Natural killer cell (primary cell): Measurements from ENCODE around the gene BOD1L1. TPM values are rescaled to one million over a fixed set of nuclear protein-coding genes. Genes with fewer than 3 reads are reported as not detected.

ENCODE experiments used
- ATAC-seq, 3 donors: fragments of 150-1000 bp in 2 of 3; fragments of 200-7000 bp in 1 of 3; cut with Tn5 transposase; 1 replicate in 1 of 3; 2 replicates in 2 of 3; pipeline ENCODE4 v1.10.0; 2021; ENCODE audit warnings: mild to moderate bottlenecking in 2 of 3, moderate library complexity in 2 of 3
- DNase-seq, 2 donors: peaks; one replicate each; pipeline versions ENCODE4 v3.0.0 to v3.0.0-alpha.2; 2013 to 2021; ENCODE audit warnings: mixed read lengths in 1 of 2
- H3K27ac ChIP-seq: one replicate; pipeline ENCODE4 v1.5.1; 2013; ENCODE audit warnings: mild to moderate bottlenecking, low read length
- H3K27me3 ChIP-seq: one replicate; pipeline ENCODE4 v1.6.1; 2013; ENCODE audit warnings: low read length; ENCODE audit not compliant: control insufficient read depth, insufficient read depth
- H3K36me3 ChIP-seq: one replicate; pipeline ENCODE4 v1.6.1; 2013; ENCODE audit warnings: low read length; ENCODE audit not compliant: control insufficient read depth, insufficient read depth
- H3K4me1 ChIP-seq: one replicate; pipeline ENCODE4 v1.6.1; 2013; ENCODE audit warnings: low read length; ENCODE audit not compliant: control insufficient read depth, insufficient read depth
- H3K4me3 ChIP-seq: one replicate; pipeline ENCODE4 v1.5.1; 2013; ENCODE audit warnings: low read length
- H3K9me3 ChIP-seq: one replicate; pipeline ENCODE4 v1.6.1; 2013; ENCODE audit warnings: low read length; ENCODE audit not compliant: control insufficient read depth, insufficient read depth
- H3K27ac Mint-ChIP-seq, 2 donors: one replicate each; pipeline ENCODE4 v1.8.0; 2022; ENCODE audit warnings: mild to moderate bottlenecking in 2 of 2, mixed read lengths in 2 of 2, moderate library complexity in 1 of 2
- H3K27me3 Mint-ChIP-seq, 2 donors: one replicate each; pipeline ENCODE4 v1.8.0; 2022; ENCODE audit warnings: low read depth in 2 of 2, mixed read lengths in 2 of 2
- H3K36me3 Mint-ChIP-seq: one replicate; pipeline ENCODE4 v1.8.0; 2022; ENCODE audit warnings: mixed read lengths
- H3K4me1 Mint-ChIP-seq, 2 donors: one replicate each; pipeline ENCODE4 v1.8.0; 2022; ENCODE audit warnings: mixed read lengths in 2 of 2
- H3K4me3 Mint-ChIP-seq: one replicate; pipeline ENCODE4 v1.8.0; 2022; ENCODE audit warnings: mild to moderate bottlenecking, moderate library complexity, mixed read lengths
- H3K9me3 Mint-ChIP-seq, 2 donors: one replicate each; pipeline ENCODE4 v1.8.0; 2022; ENCODE audit warnings: mixed read lengths in 2 of 2
- CTCF ChIP-seq: fragments of 200-600 bp; IDR thresholded peaks from one replicate; pipeline ENCODE4 v1.8.0; 2022; ENCODE audit warnings: antibody characterized with exemption
- WGBS: methylation state at CpG from one replicate; pipeline ENCODE4 v1.1.7; 2013; ENCODE audit warnings: missing lambda C conversion rate; ENCODE audit not compliant: insufficient coverage; 5-methylcytosine and 5-hydroxymethylcytosine counted together
- intact Hi-C: fragments of 100-400 bp; cut with micrococcal nuclease; formaldehyde crosslinking; loops from one replicate; pipeline ENCODE4 v1.14.2; 2022
- total RNA-seq, 4 donors: library from RNA; stranded (reverse); fragments of 120-200 nt in 1 of 4; gene quantifications; one replicate each; pipeline versions ENCODE4 v1.2.3 to v1.2.4, GENCODE V29; 2013 to 2022

Gene BOD1L1
- total RNA-seq, 3 donors from 2014 or later (not counting 1 experiment from before 2014, with no cell fraction given), result 62.2 to 69.1 (median 67.7) TPM

- WGBS, result 35% methylated on average over 6 of the region's 6 CpGs
- DNase-seq (no peak), ATAC-seq (no peak)
- no peak for TF ChIP-seq CTCF
- H3K27me3 Mint-ChIP-seq, result peaks cover 35 to 83% of the 10 kb centered on the region in 2 donors
- no peaks in the 10 kb centered on the region for H3K4me1 ChIP-seq
- intact Hi-C loops, result no loop called here
- H3K4me3 ChIP-seq, result no peak overlapping the region
- H3K36me3 ChIP-seq, result no peaks in the 10 kb centered on the region
- peaks cover 6% of the 10 kb centered on the region for H3K27me3 ChIP-seq
- H3K9me3 Mint-ChIP-seq, result no peaks in the 10 kb centered on the region
- H3K9me3 ChIP-seq, result no peaks in the 10 kb centered on the region
- H3K4me3 Mint-ChIP-seq, result no peak overlapping the region
- H3K36me3 Mint-ChIP-seq, result no peaks in the 10 kb centered on the region
- H3K4me1 Mint-ChIP-seq, result no peaks in the 10 kb centered on the region
- H3K27ac Mint-ChIP-seq, result no peak overlapping the region
- no peak overlapping the region for H3K27ac ChIP-seq
These were observed 13.6 kb upstream of the BOD1L1 start for GRCh38 chr4:13641084-13641483.

- TF ChIP-seq CTCF, result no peak
- intact Hi-C loops, result no loop called here
- Mint-ChIP-seq H3K27ac (no peak overlapping the region), H3K4me3 (no peak overlapping the region), H3K36me3 (no peaks in the 10 kb centered on the region), H3K4me1 (no peaks in the 10 kb centered on the region), H3K9me3 (no peaks in the 10 kb centered on the region), H3K27me3 (peaks cover 32 to 87% of the 10 kb centered on the region in 2 donors)
- no peak for DNase-seq
- 85% methylated on average over 8 of the region's 8 CpGs for WGBS
- Histone ChIP-seq H3K27ac (no peak overlapping the region), H3K27me3 (peaks cover 6% of the 10 kb centered on the region), H3K36me3 (no peaks in the 10 kb centered on the region), H3K4me3 (no peak overlapping the region), H3K4me1 (no peaks in the 10 kb centered on the region), H3K9me3 (no peaks in the 10 kb centered on the region)
- no peak for ATAC-seq
These were observed 12.8 kb upstream of the BOD1L1 start for GRCh38 chr4:13640149-13640940.

GRCh38 chr4:13635286-13635799 lies 7.8 kb upstream of the BOD1L1 start:
- Histone ChIP-seq H3K27me3 (peaks cover 6% of the 10 kb centered on the region), H3K4me1 (no peaks in the 10 kb centered on the region), H3K27ac (no peak overlapping the region), H3K36me3 (no peaks in the 10 kb centered on the region), H3K9me3 (no peaks in the 10 kb centered on the region), H3K4me3 (no peak overlapping the region)
- ATAC-seq (no peak), DNase-seq (no peak)
- TF ChIP-seq CTCF, result no peak
- no CpG with 5 or more reads among the region's 1 CpG for WGBS
- Mint-ChIP-seq H3K27ac (no peak overlapping the region), H3K9me3 (no peaks in the 10 kb centered on the region), H3K27me3 (peaks cover 29 to 59% of the 10 kb centered on the region in 2 donors), H3K4me1 (no peaks in the 10 kb centered on the region), H3K4me3 (no peak overlapping the region), H3K36me3 (no peaks in the 10 kb centered on the region)
- intact Hi-C loops, result no loop called here
